HG03457 (cell line): ENCODE results near the gene GARNL3.

Experiments used
- ATAC-seq: cut with Tn5 transposase; IDR thresholded peaks from one replicate; pipeline ENCODE4 v1.9.1; 2021; ENCODE audit warnings: moderate number of reproducible peaks; ENCODE audit not compliant: unreplicated experiment

The GARNL3 gene

GRCh38 chr9:127308652-127309434 is 44.3 kb downstream of the GARNL3 start:
- no peak for ATAC-seq

GRCh38 chr9:127309715-127310114 is 45.1 kb downstream of the GARNL3 start:
- no peak for ATAC-seq

- no peak for ATAC-seq
These were observed 46.7 kb downstream of the GARNL3 start for GRCh38 chr9:127311239-127311741.

GRCh38 chr9:127313042-127313560 is 48.5 kb downstream of the GARNL3 start:
- ATAC-seq: no peak

GRCh38 chr9:127314911-127315310 is 50.3 kb downstream of the GARNL3 start:
- no peak for ATAC-seq

GRCh38 chr9:127316586-127317323 is 52.2 kb downstream of the GARNL3 start:
- no peak for ATAC-seq

- no peak for ATAC-seq
These were observed 54.1 kb downstream of the GARNL3 start for GRCh38 chr9:127318651-127319167.

- ATAC-seq: no peak
These were observed 55.0 kb downstream of the GARNL3 start for GRCh38 chr9:127319366-127320114.

GRCh38 chr9:127320115-127320378 is 55.5 kb downstream of the GARNL3 start:
- no peak for ATAC-seq

- ATAC-seq: no peak
These were observed 58.8 kb downstream of the GARNL3 start for GRCh38 chr9:127323393-127323792.

- ATAC-seq: no peak
These were observed 65.9 kb downstream of the GARNL3 start for GRCh38 chr9:127330501-127330900.

- ATAC-seq: no peak
These were observed 68.9 kb downstream of the GARNL3 start for GRCh38 chr9:127333221-127334064.

GRCh38 chr9:127334725-127335124 is 70.2 kb downstream of the GARNL3 start:
- ATAC-seq: no peak

GRCh38 chr9:127336086-127336485 is 71.5 kb downstream of the GARNL3 start:
- ATAC-seq: no peak

- no peak for ATAC-seq
These were observed 72.2 kb downstream of the GARNL3 start for GRCh38 chr9:127336506-127337352.

GRCh38 chr9:127340721-127341120 is 76.1 kb downstream of the GARNL3 start:
- no peak for ATAC-seq

- ATAC-seq: no peak
These were observed 76.6 kb downstream of the GARNL3 start for GRCh38 chr9:127341152-127341551.

- no peak for ATAC-seq
These were observed 79.9 kb downstream of the GARNL3 start for GRCh38 chr9:127344368-127345000.

- ATAC-seq: no peak
These were observed 81.0 kb downstream of the GARNL3 start for GRCh38 chr9:127345566-127345965.
